OCI-LY7 (cell line): Measurements from ENCODE around the gene SEC31A. TPM values are rescaled to one million over a fixed set of nuclear protein-coding genes. Genes with fewer than 3 reads are reported as not detected.

Source experiments
- BruUV-seq: library from RNA; stranded (reverse); fragments of 400-500 nt; replicated peaks from 2 replicates; lab custom pipeline; 2021; lab: Mats Ljungman, UMichigan
- CTCF ChIA-PET: fragments of 300-600 bp; sonication (Branson Sonifier 250); formaldehyde crosslinking; loops from one replicate; lab custom pipeline; 2022; ENCODE audit warnings: antibody characterized with exemption; ENCODE audit not compliant: unreplicated experiment; lab: Charles Lee
- POLR2A ChIA-PET: fragments of 300-600 bp; sonication (Branson Sonifier 250); formaldehyde crosslinking; loops from one replicate; lab custom pipeline; 2022; ENCODE audit warnings: antibody characterized with exemption; lab: Charles Lee
- DNase-seq: peaks from one replicate; pipeline ENCODE4 v3.0.0-alpha.2; 2015; ENCODE audit warnings: low spot score
- H2AFZ ChIP-seq: fragments of 200-600 bp; sonication (generic), shearing (Covaris generic); 2 replicates; pipeline ENCODE4 v1.6.1; 2014; ENCODE audit warnings: mild to moderate bottlenecking, antibody characterized with exemption, low read length, moderate library complexity
- H3K27ac ChIP-seq: fragments of 200-600 bp; sonication (generic); 2 replicates; pipeline ENCODE4 v1.5.1; 2014; ENCODE audit warnings: mixed run types, low read depth, mild to moderate bottlenecking, moderate library complexity, low read length, inconsistent platforms; ENCODE audit not compliant: poor library complexity, severe bottlenecking
- H3K36me3 ChIP-seq: fragments of 200-600 bp; sonication (generic); 2 replicates; pipeline ENCODE4 v1.6.1; 2014; ENCODE audit warnings: mild to moderate bottlenecking, antibody characterized with exemption, low read length, moderate library complexity, mixed read lengths; ENCODE audit not compliant: insufficient read depth
- H3K4me1 ChIP-seq: fragments of 200-600 bp; sonication (generic); 2 replicates; pipeline ENCODE4 v1.5.1; 2014; ENCODE audit warnings: mild to moderate bottlenecking, low read length; ENCODE audit not compliant: insufficient read depth, poor library complexity, severe bottlenecking
- H3K4me2 ChIP-seq: fragments of 200-600 bp; sonication (generic); 2 replicates; pipeline ENCODE4 v1.6.1; 2014; ENCODE audit warnings: mild to moderate bottlenecking, low read length
- H3K4me3 ChIP-seq: fragments of 200-600 bp; sonication (generic); 2 replicates; pipeline ENCODE4 v1.5.1; 2014; ENCODE audit warnings: mild to moderate bottlenecking, low read depth, low read length; ENCODE audit not compliant: poor library complexity, severe bottlenecking
- H3K79me2 ChIP-seq: fragments of 200-600 bp; sonication (generic); 2 replicates; pipeline ENCODE4 v1.6.1; 2016; ENCODE audit warnings: low read depth, mild to moderate bottlenecking, low read length, moderate library complexity, mixed read lengths; ENCODE audit not compliant: insufficient read depth
- H3K9me2 ChIP-seq: fragments of 200-600 bp; sonication (generic); 2 replicates; pipeline ENCODE4 v1.6.1; 2016; ENCODE audit warnings: mild to moderate bottlenecking, low read length, mixed read lengths; ENCODE audit not compliant: insufficient read depth
- H3K9me3 ChIP-seq: fragments of 200-600 bp; sonication (generic); 2 replicates; pipeline ENCODE4 v1.6.1; 2014; ENCODE audit warnings: mild to moderate bottlenecking, mixed run types, low read length, mixed read lengths
- H4K20me1 ChIP-seq: fragments of 200-600 bp; sonication (generic); 2 replicates; pipeline ENCODE4 v1.6.1; 2014; ENCODE audit warnings: mild to moderate bottlenecking, antibody characterized with exemption, low read length, moderate library complexity, mixed read lengths; ENCODE audit not compliant: insufficient read depth
- EZH2phosphoT487 ChIP-seq: fragments of 200-600 bp; sonication (generic); IDR thresholded peaks from 2 replicates; pipeline ENCODE4 v1.6.1; 2018; ENCODE audit warnings: low read depth, borderline replicate concordance, mild to moderate bottlenecking, mixed run types, antibody characterized with exemption, low read length, moderate library complexity, mixed read lengths
- intact Hi-C: fragments of 100-400 bp; cut with micrococcal nuclease; formaldehyde crosslinking; loops from one replicate; pipeline ENCODE4 v1.10.0; 2022; ENCODE audit not compliant: unreplicated experiment
- total RNA-seq, 2 experiments: library from RNA; depleted of rRNA in 1 of 2; stranded (reverse); fragments of >200 nt in 1 of 2; shearing (Covaris generic) in 1 of 2; gene quantifications; 2 replicates each; pipeline ENCODE4 v1.2.3, GENCODE V29; 2014 to 2022
- TF ChIP-seq, protein P1 (sequence below): fragments of 200-600 bp; sonication (generic); conservative IDR thresholded peaks from 2 replicates; pipeline ENCODE4 v1.5.1; 2014; ENCODE audit warnings: mild to moderate bottlenecking, antibody characterized with exemption, low read length, moderate library complexity, mixed read lengths

SEC31A gene
- total RNA-seq, 2 experiments from 2014 or later = 93.4 to 135 TPM

DNA sequence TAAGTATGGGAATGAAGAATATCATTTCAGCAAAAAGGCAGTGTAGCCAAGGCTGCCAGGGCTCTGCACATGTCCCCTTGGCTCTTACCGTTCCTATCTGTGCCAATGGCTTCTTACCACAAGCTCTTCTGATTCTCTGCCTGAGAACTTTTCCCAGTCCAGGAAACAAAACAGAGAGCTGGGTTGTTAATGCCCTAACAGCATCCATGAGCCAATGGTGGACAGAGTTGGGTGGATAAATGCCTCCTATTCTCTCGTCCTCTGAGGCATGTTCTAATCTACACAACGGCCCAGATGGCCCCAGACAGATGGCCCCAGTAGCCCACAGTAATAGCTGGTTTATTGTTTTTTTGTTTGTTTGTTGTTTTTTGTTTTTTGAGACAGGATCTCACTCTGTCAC lies 120.3 kb downstream of the SEC31A start:
- Histone ChIP-seq H2AFZ (no peak overlapping the region), H3K4me3 (no peak overlapping the region), H3K79me2 (no peaks in the 10 kb centered on the region), H3K9me2 (no peaks in the 10 kb centered on the region), H3K4me1 (no peaks in the 10 kb centered on the region), H3K36me3 (no peaks in the 10 kb centered on the region), H3K9me3 (no peaks in the 10 kb centered on the region), H3K4me2 (no peak overlapping the region), H4K20me1 (no peaks in the 10 kb centered on the region), H3K27ac (no peak overlapping the region)
- POLR2A ChIA-PET = no interaction called here
- no peak for DNase-seq
- no TSS peak for BruUV-seq
- intact Hi-C loops = no loop called here
- CTCF ChIA-PET = no interaction called here
- TF ChIP-seq, protein P1, sequence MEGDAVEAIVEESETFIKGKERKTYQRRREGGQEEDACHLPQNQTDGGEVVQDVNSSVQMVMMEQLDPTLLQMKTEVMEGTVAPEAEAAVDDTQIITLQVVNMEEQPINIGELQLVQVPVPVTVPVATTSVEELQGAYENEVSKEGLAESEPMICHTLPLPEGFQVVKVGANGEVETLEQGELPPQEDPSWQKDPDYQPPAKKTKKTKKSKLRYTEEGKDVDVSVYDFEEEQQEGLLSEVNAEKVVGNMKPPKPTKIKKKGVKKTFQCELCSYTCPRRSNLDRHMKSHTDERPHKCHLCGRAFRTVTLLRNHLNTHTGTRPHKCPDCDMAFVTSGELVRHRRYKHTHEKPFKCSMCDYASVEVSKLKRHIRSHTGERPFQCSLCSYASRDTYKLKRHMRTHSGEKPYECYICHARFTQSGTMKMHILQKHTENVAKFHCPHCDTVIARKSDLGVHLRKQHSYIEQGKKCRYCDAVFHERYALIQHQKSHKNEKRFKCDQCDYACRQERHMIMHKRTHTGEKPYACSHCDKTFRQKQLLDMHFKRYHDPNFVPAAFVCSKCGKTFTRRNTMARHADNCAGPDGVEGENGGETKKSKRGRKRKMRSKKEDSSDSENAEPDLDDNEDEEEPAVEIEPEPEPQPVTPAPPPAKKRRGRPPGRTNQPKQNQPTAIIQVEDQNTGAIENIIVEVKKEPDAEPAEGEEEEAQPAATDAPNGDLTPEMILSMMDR = no peak
- no peak for TF ChIP-seq EZH2phosphoT487

Other genes starting within 250 kb of the SEC31A start
- gene SCD5, start 92.4 kb downstream of the SEC31A start, total RNA-seq (2014; rRNA removed; shearing (Covaris generic)) = 0.47 and 1.1 TPM in 2 replicates
- gene SCD5, start 92.4 kb downstream of the SEC31A start, total RNA-seq (2022) = 0.72 and 0.76 TPM in 2 replicates
- gene THAP9, start 9.6 kb upstream of the SEC31A start, total RNA-seq (2014; rRNA removed; shearing (Covaris generic)) = 13.2 and 16.4 TPM in 2 replicates
- gene THAP9, start 9.6 kb upstream of the SEC31A start, total RNA-seq (2022) = 10.5 and 19.6 TPM in 2 replicates
- gene LIN54, start 119.7 kb upstream of the SEC31A start, total RNA-seq (2014; rRNA removed; shearing (Covaris generic)) = 48.3 and 48.9 TPM in 2 replicates
- 47.6 and 59.1 TPM in 2 replicates for gene LIN54, start 119.7 kb upstream of the SEC31A start, total RNA-seq (2022)
- gene COPS4, start 144.0 kb upstream of the SEC31A start, total RNA-seq (2014; rRNA removed; shearing (Covaris generic)) = 38.9 and 44.2 TPM in 2 replicates
- 35.5 and 38.5 TPM in 2 replicates for gene COPS4, start 144.0 kb upstream of the SEC31A start, total RNA-seq (2022)
- not detected in 2 replicates for gene PLAC8, start 223.6 kb upstream of the SEC31A start, total RNA-seq (2014; rRNA removed; shearing (Covaris generic))
- not detected in 2 replicates for gene PLAC8, start 223.6 kb upstream of the SEC31A start, total RNA-seq (2022)